GM23248 (cell line): ENCODE data around the gene PLD2. TPM values are rescaled to one million over a fixed set of nuclear protein-coding genes. Genes with fewer than 3 reads are reported as not detected.

ENCODE experiments used
- DNase-seq: peaks from one replicate; pipeline ENCODE4 v3.0.0-alpha.2; 2015
- H2AFZ ChIP-seq: fragments of 200-600 bp; sonication (generic); 2 replicates; pipeline ENCODE4 v1.6.1; 2016; ENCODE audit warnings: antibody characterized with exemption
- H3F3A ChIP-seq: fragments of 200-600 bp; sonication (generic); 2 replicates; pipeline ENCODE4 v1.6.1; 2016; ENCODE audit warnings: mild to moderate bottlenecking, antibody characterized with exemption, mixed run types; ENCODE audit not compliant: insufficient read depth
- H3K27ac ChIP-seq: fragments of 200-600 bp; sonication (generic); 2 replicates; pipeline ENCODE4 v1.5.1; 2016; ENCODE audit warnings: mild to moderate bottlenecking
- H3K27me3 ChIP-seq: fragments of 200-600 bp; sonication (generic); replicated peaks from 2 replicates; pipeline ENCODE4 v1.6.1; 2016; ENCODE audit warnings: mild to moderate bottlenecking; ENCODE audit not compliant: insufficient read depth
- H3K36me3 ChIP-seq: fragments of 200-600 bp; sonication (generic); 2 replicates; pipeline ENCODE4 v1.6.1; 2016; ENCODE audit warnings: low read depth, mild to moderate bottlenecking
- H3K4me1 ChIP-seq: fragments of 200-600 bp; sonication (generic); 2 replicates; pipeline ENCODE4 v1.6.1; 2016; ENCODE audit warnings: mild to moderate bottlenecking; ENCODE audit not compliant: insufficient read depth
- H3K4me2 ChIP-seq: fragments of 200-600 bp; sonication (generic); one replicate; pipeline ENCODE4 v1.6.1; 2016; ENCODE audit warnings: mild to moderate bottlenecking; ENCODE audit not compliant: unreplicated experiment
- H3K4me3 ChIP-seq: fragments of 200-600 bp; sonication (generic); 2 replicates; pipeline ENCODE4 v1.5.1; 2016; ENCODE audit warnings: mild to moderate bottlenecking
- H3K79me2 ChIP-seq: fragments of 200-600 bp; sonication (generic); 2 replicates; pipeline ENCODE4 v1.6.1; 2016; ENCODE audit warnings: mild to moderate bottlenecking; ENCODE audit not compliant: insufficient read depth
- H3K9ac ChIP-seq: fragments of 200-600 bp; sonication (generic); 2 replicates; pipeline ENCODE4 v1.6.1; 2016; ENCODE audit warnings: mild to moderate bottlenecking
- H3K9me2 ChIP-seq: fragments of 200-600 bp; sonication (generic); 2 replicates; pipeline ENCODE4 v1.6.1; 2016; ENCODE audit warnings: mixed run types, mild to moderate bottlenecking, moderate library complexity; ENCODE audit not compliant: insufficient read depth
- H3K9me3 ChIP-seq: fragments of 200-600 bp; sonication (generic); one replicate; pipeline ENCODE4 v1.6.1; 2017; ENCODE audit warnings: low read depth
- H4K20me1 ChIP-seq: fragments of 200-600 bp; sonication (generic); 2 replicates; pipeline ENCODE4 v1.6.0; 2016; ENCODE audit not compliant: insufficient read depth
- EZH2 ChIP-seq: fragments of 200-600 bp; sonication (generic); IDR thresholded peaks from 2 replicates; pipeline ENCODE4 v1.6.1; 2018; ENCODE audit warnings: antibody characterized with exemption, mild to moderate bottlenecking; ENCODE audit not compliant: insufficient read depth, poor library complexity, severe bottlenecking
- EZH2phosphoT487 ChIP-seq: fragments of 200-600 bp; sonication (generic); IDR thresholded peaks from 2 replicates; pipeline ENCODE4 v1.6.1; 2018; ENCODE audit warnings: antibody characterized with exemption, moderate library complexity, mild to moderate bottlenecking, low read depth; ENCODE audit not compliant: insufficient read depth
- WGBS, 2 experiments: methylation state at CpG; one replicate each; pipeline ENCODE4 v1.1.6; 2015 to 2017; ENCODE audit warnings: low lambda C conversion rate in 2 of 2, low coverage in 1 of 2; ENCODE audit errors: missing lambda C conversion rate in 2 of 2; 5-methylcytosine and 5-hydroxymethylcytosine counted together
- in situ Hi-C: fragments of 300-500 bp; cut with MboI; formaldehyde crosslinking; loops from 2 replicates; pipeline ENCODE4 v1.15.0; 2020
- polyA plus RNA-seq: library from polyadenylated mRNA; unstranded; fragments of >200 nt; fragmentation: Nextera tagmentation; extraction: Ambion mirVana; gene quantifications from 2 replicates; pipeline ENCODE4 v1.2.1, GENCODE V29; 2016
- total RNA-seq: library from RNA; depleted of rRNA; stranded (reverse); fragments of >200 nt; shearing (Covaris generic); gene quantifications from 2 replicates; pipeline ENCODE4 v1.2.3, GENCODE V29; 2014

The PLD2 gene
- total and polyA plus RNA-seq, 2 experiments from 2014 or later = 11.9 to 20.9 TPM

GRCh38 chr17:4859816-4860625 lies 53.1 kb downstream of the PLD2 start:
- Histone ChIP-seq H3K4me1 (peaks cover 20% of the 10 kb centered on the region), H2AFZ (no peak overlapping the region), H3K9me3 (no peaks in the 10 kb centered on the region), H3K36me3 (no peaks in the 10 kb centered on the region), H3K9me2 (no peaks in the 10 kb centered on the region), H3K4me2 (no peak overlapping the region), H3K79me2 (peaks cover 72% of the 10 kb centered on the region), H3K27ac (no peak overlapping the region), H3F3A (no peaks in the 10 kb centered on the region), H3K27me3 (no peaks in the 10 kb centered on the region), H4K20me1 (no peaks in the 10 kb centered on the region), H3K9ac (no peak overlapping the region), H3K4me3 (no peak overlapping the region)
- no peak for DNase-seq
- 88 to 89% methylated on average over 32 of the region's 32 CpGs for WGBS, 2 experiments
- TF ChIP-seq EZH2 = no peak
- TF ChIP-seq EZH2phosphoT487 = no peak
- in situ Hi-C loops = no loop called here

GRCh38 chr17:4860651-4861050 lies 53.7 kb downstream of the PLD2 start:
- H3K9me2 ChIP-seq = no peaks in the 10 kb centered on the region
- no peak overlapping the region for H3K27ac ChIP-seq
- 91 to 95% methylated on average over 9 of the region's 9 CpGs for WGBS, 2 experiments
- H2AFZ ChIP-seq = no peak overlapping the region
- no peak overlapping the region for H3K4me2 ChIP-seq
- no peaks in the 10 kb centered on the region for H3K9me3 ChIP-seq
- H3K4me1 ChIP-seq = peaks cover 20% of the 10 kb centered on the region
- H3K27me3 ChIP-seq = no peaks in the 10 kb centered on the region
- in situ Hi-C loops = no loop called here
- no peak for TF ChIP-seq EZH2
- no peak for TF ChIP-seq EZH2phosphoT487
- no peak overlapping the region for H3K4me3 ChIP-seq
- H3K36me3 ChIP-seq = no peaks in the 10 kb centered on the region
- no peaks in the 10 kb centered on the region for H4K20me1 ChIP-seq
- no peak overlapping the region for H3K9ac ChIP-seq
- no peak for DNase-seq
- no peaks in the 10 kb centered on the region for H3F3A ChIP-seq
- H3K79me2 ChIP-seq = peaks cover 78% of the 10 kb centered on the region

- Histone ChIP-seq H3K4me3 (no peak overlapping the region), H3K9me3 (no peaks in the 10 kb centered on the region), H3K4me1 (peaks cover 20% of the 10 kb centered on the region), H3K4me2 (no peak overlapping the region), H3F3A (no peaks in the 10 kb centered on the region), H3K9ac (no peak overlapping the region), H3K79me2 (peaks cover 81% of the 10 kb centered on the region), H3K27me3 (no peaks in the 10 kb centered on the region), H3K36me3 (no peaks in the 10 kb centered on the region), H2AFZ (no peak overlapping the region), H3K9me2 (no peaks in the 10 kb centered on the region), H3K27ac (no peak overlapping the region), H4K20me1 (no peaks in the 10 kb centered on the region)
- DNase-seq = no peak
- in situ Hi-C loops = no loop called here
- TF ChIP-seq EZH2 = no peak
- no peak for TF ChIP-seq EZH2phosphoT487
- 95% methylated on average over 16 of the region's 16 CpGs for WGBS, 2 experiments
These were observed 54.1 kb downstream of the PLD2 start for GRCh38 chr17:4861052-4861451.

- H4K20me1 ChIP-seq = no peaks in the 10 kb centered on the region
- no peak overlapping the region for H3K27ac ChIP-seq
- no peak overlapping the region for H3K9ac ChIP-seq
- WGBS, 2 experiments = 95 to 96% methylated on average over 4 of the region's 4 CpGs
- no peaks in the 10 kb centered on the region for H3K9me3 ChIP-seq
- TF ChIP-seq EZH2 = no peak
- no peak overlapping the region for H2AFZ ChIP-seq
- DNase-seq = no peak
- no peak overlapping the region for H3K4me2 ChIP-seq
- no peaks in the 10 kb centered on the region for H3K36me3 ChIP-seq
- in situ Hi-C loops = no loop called here
- no peak overlapping the region for H3K4me3 ChIP-seq
- peaks cover 17% of the 10 kb centered on the region for H3K4me1 ChIP-seq
- no peaks in the 10 kb centered on the region for H3F3A ChIP-seq
- H3K27me3 ChIP-seq = no peaks in the 10 kb centered on the region
- peaks cover 65% of the 10 kb centered on the region for H3K79me2 ChIP-seq
- no peaks in the 10 kb centered on the region for H3K9me2 ChIP-seq
These were observed 55.8 kb downstream of the PLD2 start for GRCh38 chr17:4862720-4863119.
